ENCODE results near the gene STAT4.
A peak's percentile ranks its signal among the peaks of the same experiment; 100 is the strongest.

Gene STAT4

GRCh38 chr2:191041418-191042161, 109.2 kb downstream of the STAT4 start:
- TF ChIP-seq ZC3H10 (CRISPR knock-in tag; IDR thresholded peaks at IDR 0.05) (no peak), TCF4 (CRISPR knock-in tag; IDR thresholded peaks at IDR 0.05; ENCODE audit: borderline replicate concordance) (no peak), SNAI2 (CRISPR knock-in tag; IDR thresholded peaks at IDR 0.05) (no peak), ARNTL (CRISPR knock-in tag; IDR thresholded peaks at IDR 0.05; ENCODE audit: borderline replicate concordance, low read depth) (no peak), CREB5 (CRISPR knock-in tag; IDR thresholded peaks at IDR 0.05; ENCODE audit: low read depth) (no peak), ZFP30 (CRISPR knock-in tag; IDR thresholded peaks at IDR 0.05) (no peak), POU6F1 (CRISPR knock-in tag; IDR thresholded peaks at IDR 0.05; ENCODE audit: borderline replicate concordance, low read depth) (no peak), CSRNP3 (CRISPR knock-in tag; IDR thresholded peaks at IDR 0.05) (no peak), ESRRG (CRISPR knock-in tag; IDR thresholded peaks at IDR 0.05) (no peak), ZFP3 (CRISPR knock-in tag; IDR thresholded peaks at IDR 0.05) (no peak), ZNF8 (CRISPR knock-in tag; IDR thresholded peaks at IDR 0.05) (no peak), PPARA (CRISPR knock-in tag; IDR thresholded peaks at IDR 0.05; ENCODE audit: borderline replicate concordance) (no peak), CSDC2 (CRISPR knock-in tag; IDR thresholded peaks at IDR 0.05) (no peak), ZNF565 (CRISPR knock-in tag; conservative IDR thresholded peaks at IDR 0.05; ENCODE audit: low read depth) (no peak), GLIS3 (CRISPR knock-in tag; IDR thresholded peaks at IDR 0.05) (no peak)
- peak; percentile 73 for ATAC-seq

GRCh38 chr2:191039616-191040015, 111.2 kb downstream of the STAT4 start:
- ATAC-seq, result no peak
- TF ChIP-seq TCF4 (CRISPR knock-in tag; IDR thresholded peaks at IDR 0.05; ENCODE audit: borderline replicate concordance), result peak; percentile 68; the same call in 1 of the 2 replicates
- no peak for TF ChIP-seq ESRRG (CRISPR knock-in tag; IDR thresholded peaks at IDR 0.05)
- TF ChIP-seq TOX (CRISPR knock-in tag; IDR thresholded peaks at IDR 0.05; ENCODE audit: borderline replicate concordance), result no peak
- no peak for TF ChIP-seq CSDC2 (CRISPR knock-in tag; IDR thresholded peaks at IDR 0.05)
- no peak for TF ChIP-seq CSRNP3 (CRISPR knock-in tag; IDR thresholded peaks at IDR 0.05)
- no peak for TF ChIP-seq ZFP3 (CRISPR knock-in tag; IDR thresholded peaks at IDR 0.05)
- peak; percentile 72; the same call in 1 of the 2 replicates for TF ChIP-seq ZNF70 (CRISPR knock-in tag; IDR thresholded peaks at IDR 0.05)
- no peak for TF ChIP-seq ISL1 (CRISPR knock-in tag; IDR thresholded peaks at IDR 0.05)
- TF ChIP-seq GLIS3 (CRISPR knock-in tag; IDR thresholded peaks at IDR 0.05), result no peak
- TF ChIP-seq ZFP30 (CRISPR knock-in tag; IDR thresholded peaks at IDR 0.05), result peak; percentile 81
- TF ChIP-seq CREB5 (CRISPR knock-in tag; IDR thresholded peaks at IDR 0.05; ENCODE audit: low read depth), result no peak
- TF ChIP-seq OSR1 (CRISPR knock-in tag; IDR thresholded peaks at IDR 0.05), result no peak
- TF ChIP-seq ZNF565 (CRISPR knock-in tag; conservative IDR thresholded peaks at IDR 0.05; ENCODE audit: low read depth), result no peak

GRCh38 chr2:191038741-191039140, 112.1 kb downstream of the STAT4 start:
- ATAC-seq, result no peak
- no peak for TF ChIP-seq ISL1 (CRISPR knock-in tag; IDR thresholded peaks at IDR 0.05)
- TF ChIP-seq ZC3H10 (CRISPR knock-in tag; IDR thresholded peaks at IDR 0.05), result no peak
- no peak for TF ChIP-seq CSRNP3 (CRISPR knock-in tag; IDR thresholded peaks at IDR 0.05)
- TF ChIP-seq ARNTL (CRISPR knock-in tag; IDR thresholded peaks at IDR 0.05; ENCODE audit: borderline replicate concordance, low read depth), result no peak
- TF ChIP-seq PATZ1 (CRISPR knock-in tag; IDR thresholded peaks at IDR 0.05; ENCODE audit: borderline replicate concordance), result no peak
- TF ChIP-seq CREB5 (CRISPR knock-in tag; IDR thresholded peaks at IDR 0.05; ENCODE audit: low read depth), result no peak
- no peak for TF ChIP-seq OSR1 (CRISPR knock-in tag; IDR thresholded peaks at IDR 0.05)
- no peak for TF ChIP-seq TOX (CRISPR knock-in tag; IDR thresholded peaks at IDR 0.05; ENCODE audit: borderline replicate concordance)
- TF ChIP-seq CSDC2 (CRISPR knock-in tag; IDR thresholded peaks at IDR 0.05), result no peak
- TF ChIP-seq ZNF565 (CRISPR knock-in tag; conservative IDR thresholded peaks at IDR 0.05; ENCODE audit: low read depth), result no peak
- TF ChIP-seq ZNF8 (CRISPR knock-in tag; IDR thresholded peaks at IDR 0.05), result no peak
- TF ChIP-seq TCF4 (CRISPR knock-in tag; IDR thresholded peaks at IDR 0.05; ENCODE audit: borderline replicate concordance), result no peak
- TF ChIP-seq ZFP30 (CRISPR knock-in tag; IDR thresholded peaks at IDR 0.05), result no peak
- TF ChIP-seq GLIS3 (CRISPR knock-in tag; IDR thresholded peaks at IDR 0.05), result no peak
- TF ChIP-seq ESRRG (CRISPR knock-in tag; IDR thresholded peaks at IDR 0.05), result no peak

Measured in SK-N-SH treated with all-trans-retinoic acid at 6 μM for 48 hours (cell line).